GM21381 (cell line): Measurements from ENCODE around the gene RNF187.
"Not testable (repeated sequence)": the region's sequence is repeated elsewhere in the genome, so short reads cannot be mapped to it uniquely, and the experiment has no call there.

Source experiments
- ATAC-seq: cut with Tn5 transposase; IDR thresholded peaks from one replicate; pipeline ENCODE4 v1.9.1; 2021; ENCODE audit warnings: mild to moderate bottlenecking, moderate library complexity; ENCODE audit not compliant: unreplicated experiment

The RNF187 gene

DNA sequence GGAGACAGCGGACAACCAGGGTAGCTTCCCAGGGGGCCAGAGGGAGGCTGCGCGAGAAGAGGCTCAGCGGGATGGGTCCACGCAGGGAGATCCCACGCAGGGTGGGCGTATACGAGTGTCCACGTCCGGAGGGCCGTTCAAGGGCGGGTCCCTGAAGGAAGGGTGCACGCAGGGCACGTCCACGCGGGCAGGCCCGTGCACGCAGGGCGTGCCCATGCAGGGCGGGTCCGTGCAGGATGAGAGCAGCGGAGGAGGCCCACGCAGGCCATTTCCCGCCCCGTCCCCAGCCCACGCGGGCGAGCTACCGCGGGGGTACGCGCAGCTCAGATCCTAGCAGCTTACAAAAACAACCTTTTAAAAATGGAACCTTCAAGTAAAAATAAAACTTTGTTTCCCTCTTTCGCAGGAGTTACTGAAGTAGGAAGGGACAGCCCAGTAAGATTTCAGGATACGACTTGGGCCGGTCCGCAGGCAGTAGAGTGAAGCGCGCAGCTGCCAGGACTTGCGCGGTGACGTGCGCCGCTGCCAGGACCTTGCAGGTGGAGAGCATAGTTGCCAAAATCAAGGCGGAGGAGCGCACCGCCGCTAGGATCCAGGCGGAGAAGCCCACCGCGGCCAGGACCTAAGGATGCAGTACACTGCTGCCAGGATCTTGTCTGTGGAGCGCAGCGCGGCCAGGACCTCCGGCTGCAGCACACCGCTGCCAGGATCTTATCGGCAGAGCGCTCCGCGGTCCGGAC, 416 bp upstream of the RNF187 start:
- ATAC-seq = peak; percentile 57

DNA sequence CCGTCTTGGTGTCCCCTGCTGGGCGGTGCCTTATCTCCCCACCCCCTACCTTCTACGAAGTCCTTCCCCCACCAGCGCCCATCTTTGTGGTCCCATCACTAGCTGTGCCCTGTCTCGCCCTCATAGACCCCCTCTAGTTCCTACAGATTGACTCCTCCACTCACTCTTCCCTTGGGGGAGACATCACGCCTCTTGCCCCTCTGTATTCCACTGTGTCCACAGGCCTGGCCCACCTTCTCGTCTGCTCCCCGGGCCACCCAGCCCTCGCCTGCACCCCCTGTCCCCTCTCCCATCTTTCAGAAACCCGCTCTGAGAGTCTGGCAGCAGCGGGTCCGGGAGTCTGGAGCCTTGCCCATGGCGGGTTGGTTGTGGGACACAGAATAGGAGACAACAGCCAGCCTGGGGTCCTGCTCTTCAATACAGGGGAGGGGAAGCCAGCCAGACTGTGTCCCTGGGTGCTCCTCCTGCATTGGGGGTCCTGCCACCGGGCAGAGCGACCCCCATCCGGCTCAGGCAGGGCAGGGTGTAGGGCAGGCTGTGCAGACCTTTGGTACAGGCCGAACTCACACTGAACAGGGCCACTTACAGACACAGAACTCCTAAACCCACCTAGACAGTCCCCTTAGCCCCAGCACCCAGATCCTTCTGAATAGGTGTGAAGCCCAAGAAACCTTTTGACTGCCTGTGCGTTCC, 1.1 kb downstream of the RNF187 start:
- no peak for ATAC-seq

DNA sequence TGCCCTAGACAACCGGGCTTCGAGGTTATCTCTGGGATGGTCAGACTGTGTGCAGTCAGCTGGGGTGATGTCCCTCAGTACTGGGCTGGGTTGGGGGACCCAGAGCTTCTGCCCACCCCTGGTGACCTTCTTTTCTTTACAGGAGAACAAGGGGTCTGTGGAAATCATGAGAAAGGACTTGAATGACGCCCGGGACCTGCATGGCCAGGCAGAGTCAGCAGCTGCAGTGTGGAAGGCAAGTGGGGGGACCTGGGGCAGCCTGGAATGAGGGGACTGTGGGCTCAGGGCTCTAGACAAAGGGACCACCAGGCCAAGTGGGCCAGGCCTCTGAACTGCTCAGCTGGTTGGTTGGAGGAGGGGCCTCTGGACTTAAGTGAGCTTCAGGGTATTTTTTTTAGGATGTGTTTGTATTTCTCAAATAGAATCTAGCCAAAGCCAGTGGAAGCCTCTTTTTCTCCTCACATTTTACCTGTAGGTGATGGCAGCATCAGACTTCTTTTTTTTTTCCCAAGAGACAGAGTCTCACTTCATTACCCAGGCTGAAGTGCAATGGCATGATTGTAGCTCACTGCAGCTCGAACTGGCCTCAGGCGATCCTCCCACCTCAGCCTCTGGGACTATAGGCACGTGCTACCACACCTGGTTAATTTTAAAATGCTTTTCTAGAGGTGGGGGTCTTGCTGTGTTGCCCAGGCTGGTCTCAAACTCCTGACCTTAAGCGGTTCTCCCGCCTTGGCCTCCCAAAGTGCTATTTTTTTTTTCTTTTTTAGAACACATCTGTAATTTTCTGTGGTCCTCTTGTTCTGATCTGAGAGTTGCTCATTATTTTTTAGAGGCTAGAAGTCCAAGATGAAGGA, 1.9 kb downstream of the RNF187 start:
- ATAC-seq = no peak

DNA sequence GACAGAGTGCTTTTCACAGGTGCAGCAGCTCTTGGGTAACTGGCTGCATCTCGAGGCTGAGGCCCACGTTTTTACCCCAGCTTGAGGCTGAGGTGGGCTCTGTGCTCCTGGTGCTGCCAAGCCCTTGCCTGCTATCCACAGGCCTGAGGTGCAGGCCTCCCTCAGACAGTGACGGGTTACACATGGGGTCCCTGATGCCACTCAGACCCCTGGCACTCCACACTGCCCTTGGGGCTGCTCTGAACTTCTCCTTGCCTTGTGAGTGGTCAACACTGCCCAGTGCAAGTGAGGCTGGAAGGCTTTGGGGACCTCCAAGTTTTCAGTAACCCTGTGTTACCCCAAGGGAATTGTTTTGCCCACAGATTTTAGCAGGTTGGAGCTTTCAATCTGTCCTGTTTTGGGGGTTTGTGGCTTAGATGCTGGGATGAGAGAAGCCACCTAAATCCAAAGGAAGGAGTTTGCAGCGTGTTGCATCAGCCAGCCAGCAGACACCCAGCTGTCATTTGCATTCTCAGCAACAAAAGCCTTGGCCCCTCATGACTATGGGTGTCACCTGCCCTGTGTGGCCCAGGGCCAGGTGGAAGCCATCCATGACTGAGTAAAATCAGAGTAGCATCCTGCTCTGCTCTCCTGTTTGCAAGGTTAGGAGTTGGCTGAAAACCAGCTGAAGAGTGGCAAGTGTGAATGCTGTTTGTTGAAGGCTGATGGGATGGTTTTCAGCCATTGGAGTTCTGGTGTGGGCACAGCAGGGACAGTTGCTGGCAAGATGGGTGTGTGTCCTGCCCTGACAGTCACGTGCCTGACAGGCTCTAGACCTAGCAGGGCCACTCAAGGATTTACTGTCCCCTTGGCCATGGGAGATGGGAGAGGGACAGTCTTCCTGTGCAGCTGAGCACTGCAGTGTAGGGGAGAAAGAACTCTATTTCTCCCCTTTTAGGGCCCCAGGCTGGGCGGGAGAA, 3.2 kb downstream of the RNF187 start:
- ATAC-seq = no peak

DNA sequence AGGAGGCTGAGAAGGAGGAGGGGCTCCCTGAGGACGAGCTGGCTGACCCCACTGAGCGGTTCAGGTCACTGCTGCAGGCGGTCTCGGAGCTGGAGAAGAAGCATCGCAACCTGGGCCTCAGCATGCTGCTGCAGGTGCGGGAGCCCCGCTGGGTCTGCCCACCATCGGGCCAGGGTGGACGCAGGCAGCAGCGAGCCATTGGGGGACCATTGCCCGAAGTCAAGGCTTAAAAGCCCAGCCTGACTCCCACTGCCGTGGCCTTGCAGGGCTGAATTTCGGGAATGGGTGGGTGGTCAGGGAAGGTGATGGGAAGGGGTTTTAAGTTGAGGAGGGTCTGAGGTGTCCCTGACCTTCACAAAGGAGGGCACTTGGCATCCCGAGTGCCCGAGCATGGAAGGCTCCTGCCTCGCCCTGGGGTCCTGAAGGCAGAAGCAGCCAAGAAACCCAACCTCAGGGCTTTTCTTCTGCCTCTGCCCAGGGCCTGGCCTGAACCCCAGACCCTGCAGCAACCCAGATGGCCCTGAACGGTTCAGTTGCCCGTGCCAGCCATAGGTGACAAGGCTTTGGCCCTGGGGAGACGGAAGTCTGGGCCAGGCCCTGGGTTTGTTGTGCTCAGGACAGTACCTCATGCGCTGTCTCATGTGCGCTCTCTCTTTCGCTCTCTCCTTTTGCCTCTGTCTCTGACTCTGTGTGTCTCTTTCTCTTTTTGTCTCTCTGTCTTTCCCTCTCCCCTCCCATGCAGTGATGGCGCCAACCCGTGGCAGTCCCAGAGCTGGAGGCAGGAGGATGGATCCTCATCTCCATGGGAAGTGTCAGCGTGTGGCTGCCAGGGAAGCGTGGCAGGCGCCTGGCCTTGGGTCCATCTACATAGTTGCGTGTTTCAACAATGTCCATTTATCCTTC, 6.2 kb downstream of the RNF187 start:
- ATAC-seq = no peak

DNA sequence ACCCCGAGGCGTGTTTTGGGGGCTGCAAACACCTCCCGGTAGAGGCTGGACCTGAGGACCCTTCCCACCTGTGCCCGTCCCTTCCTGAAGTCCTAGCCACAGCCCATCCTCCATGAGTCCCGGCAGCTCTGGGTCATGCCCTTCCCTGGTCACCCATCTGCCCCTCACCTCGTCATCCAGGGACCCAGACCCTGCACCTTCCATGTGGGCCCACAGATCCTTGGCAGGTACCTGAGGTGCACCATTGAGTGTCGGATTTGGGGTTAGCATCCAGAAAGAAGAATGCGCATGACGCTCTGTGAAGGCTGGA, 6.8 kb downstream of the RNF187 start:
- ATAC-seq = no peak

DNA sequence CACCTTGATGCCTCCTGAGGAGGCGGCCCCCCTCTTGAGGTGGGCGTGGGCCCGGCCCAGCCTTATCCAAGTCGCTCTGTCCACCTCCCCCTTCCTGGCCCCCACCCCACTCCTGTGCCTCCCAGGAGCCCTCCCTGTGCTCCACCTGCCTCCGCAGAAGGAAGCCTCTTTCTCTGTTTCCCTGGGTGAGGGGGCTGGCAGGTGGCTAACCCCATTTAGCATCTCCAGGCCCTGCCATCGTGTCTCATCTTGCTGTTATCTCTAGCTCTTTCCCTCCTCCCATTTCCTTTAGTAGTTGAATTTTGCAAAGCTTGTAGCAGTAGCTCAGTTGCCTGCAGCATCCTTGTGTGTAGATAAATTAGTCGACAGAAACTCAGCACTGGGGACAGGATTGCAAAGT, 7.2 kb downstream of the RNF187 start:
- ATAC-seq = no peak

DNA sequence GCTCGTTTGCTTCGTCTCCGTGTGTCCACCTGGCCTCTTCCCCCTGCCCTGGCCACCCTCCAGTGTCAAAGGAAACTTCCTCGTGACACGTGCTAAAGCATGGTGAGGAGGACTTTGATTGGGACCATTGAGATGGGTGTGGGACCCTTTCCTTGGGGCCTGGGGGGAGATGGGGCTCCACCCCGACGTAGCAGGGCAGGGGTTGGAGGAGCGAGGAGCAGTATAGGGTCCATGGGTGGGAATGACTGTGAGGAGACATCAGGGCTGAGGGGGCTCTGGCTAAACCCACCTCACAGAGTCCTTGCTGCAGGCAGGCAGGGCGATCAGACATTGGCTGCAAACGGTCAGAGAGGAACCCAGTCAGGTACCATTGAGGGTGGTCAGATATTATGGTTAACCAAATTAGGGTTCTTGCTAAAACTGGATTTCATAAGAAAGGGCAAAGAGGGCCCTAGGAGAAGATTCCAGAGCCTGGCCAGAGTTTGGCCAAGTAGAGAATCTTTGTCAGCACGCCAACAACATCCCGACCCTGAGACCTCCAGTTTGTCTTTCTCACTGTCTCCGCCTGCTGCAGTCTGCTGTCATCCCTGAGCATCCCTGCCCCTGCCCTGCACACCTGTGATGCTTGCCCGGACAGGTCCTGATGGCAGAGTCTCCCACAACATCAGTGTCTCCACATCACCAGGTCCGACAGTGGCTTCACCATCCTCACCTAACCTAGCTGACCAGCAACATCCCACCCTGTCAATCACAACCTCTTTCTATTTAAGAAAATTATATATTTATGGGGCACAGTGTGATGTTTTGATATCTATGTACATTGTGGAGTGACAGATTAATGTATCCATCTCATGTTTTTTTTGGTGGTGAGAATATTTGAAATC, 8.0 kb downstream of the RNF187 start:
- ATAC-seq = no peak

DNA sequence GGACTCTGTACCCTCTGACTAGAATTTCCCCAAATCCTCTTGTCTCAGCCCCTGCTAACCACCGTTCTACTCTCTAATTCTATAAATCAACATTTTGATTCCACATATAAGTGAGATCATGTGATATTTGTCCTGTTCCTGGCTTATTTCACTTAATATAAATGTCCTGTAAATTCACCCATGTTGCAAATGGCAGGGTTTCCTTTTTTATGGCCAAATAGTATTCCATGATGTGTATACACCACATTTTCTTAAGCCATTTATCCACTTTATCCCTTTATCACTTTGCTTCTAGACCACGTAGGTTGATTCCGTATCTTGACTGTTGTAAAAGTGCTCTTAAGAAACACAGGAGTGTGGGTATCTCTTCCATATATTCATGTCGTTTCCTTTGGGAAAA, 8.9 kb downstream of the RNF187 start:
- ATAC-seq = no peak

DNA sequence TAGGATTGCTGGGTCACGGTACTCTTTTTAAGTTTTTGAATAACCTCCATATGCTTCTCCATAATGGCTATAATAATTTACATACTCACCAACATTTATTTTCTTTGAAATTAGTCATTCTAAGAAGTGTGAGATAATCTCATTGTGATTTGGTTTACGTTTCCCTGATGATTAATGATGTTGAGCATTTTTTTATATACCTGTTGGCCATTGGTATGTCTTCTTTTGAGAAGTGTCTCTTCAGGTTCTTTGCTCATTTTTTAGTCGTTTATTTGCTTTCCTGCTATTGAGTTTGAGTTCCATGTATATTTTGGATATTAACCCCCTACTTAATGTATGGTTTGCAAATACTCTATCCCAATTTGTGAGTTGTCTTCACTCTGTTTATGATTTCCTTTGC, 9.3 kb downstream of the RNF187 start:
- no peak for ATAC-seq

DNA sequence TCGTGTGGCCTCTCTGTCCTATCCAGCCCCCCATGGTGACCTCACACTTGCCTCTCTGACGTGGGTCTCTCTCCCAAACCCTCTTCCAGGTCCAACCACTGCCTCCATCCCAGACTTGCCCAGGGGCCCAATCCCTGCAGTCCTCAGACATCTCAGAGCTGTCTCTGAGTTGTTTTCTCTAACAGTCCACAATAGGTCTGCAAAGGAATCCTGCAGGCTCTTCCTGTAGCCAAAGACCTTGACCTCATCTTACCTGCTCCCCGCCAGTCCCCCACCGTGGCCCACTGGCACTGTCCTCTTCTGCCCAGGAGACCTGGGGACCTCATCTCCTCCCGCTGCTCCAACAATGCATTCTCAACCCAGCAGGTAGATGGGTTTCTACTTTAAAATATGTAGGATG, 10.0 kb downstream of the RNF187 start:
- no peak for ATAC-seq

DNA sequence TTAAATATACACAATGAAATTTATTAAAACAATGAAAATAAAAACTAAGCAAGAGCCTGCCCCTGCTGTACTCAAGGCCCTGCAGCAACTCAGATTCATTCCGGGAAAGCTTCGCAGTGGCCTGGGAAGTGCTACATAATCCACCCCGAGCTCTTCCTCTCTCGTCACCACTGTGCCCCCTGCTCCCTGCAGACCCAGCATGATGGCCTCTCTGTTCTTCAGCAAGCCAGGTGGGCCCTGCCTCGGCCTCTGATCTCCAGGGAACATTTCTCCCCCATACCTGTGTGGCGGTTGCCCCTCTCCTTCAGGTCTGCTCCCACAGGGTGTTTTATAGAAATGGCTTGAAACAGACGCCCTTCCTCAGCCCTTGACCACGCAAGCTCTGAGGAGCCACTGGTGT, 10.6 kb downstream of the RNF187 start:
- ATAC-seq = no peak

DNA sequence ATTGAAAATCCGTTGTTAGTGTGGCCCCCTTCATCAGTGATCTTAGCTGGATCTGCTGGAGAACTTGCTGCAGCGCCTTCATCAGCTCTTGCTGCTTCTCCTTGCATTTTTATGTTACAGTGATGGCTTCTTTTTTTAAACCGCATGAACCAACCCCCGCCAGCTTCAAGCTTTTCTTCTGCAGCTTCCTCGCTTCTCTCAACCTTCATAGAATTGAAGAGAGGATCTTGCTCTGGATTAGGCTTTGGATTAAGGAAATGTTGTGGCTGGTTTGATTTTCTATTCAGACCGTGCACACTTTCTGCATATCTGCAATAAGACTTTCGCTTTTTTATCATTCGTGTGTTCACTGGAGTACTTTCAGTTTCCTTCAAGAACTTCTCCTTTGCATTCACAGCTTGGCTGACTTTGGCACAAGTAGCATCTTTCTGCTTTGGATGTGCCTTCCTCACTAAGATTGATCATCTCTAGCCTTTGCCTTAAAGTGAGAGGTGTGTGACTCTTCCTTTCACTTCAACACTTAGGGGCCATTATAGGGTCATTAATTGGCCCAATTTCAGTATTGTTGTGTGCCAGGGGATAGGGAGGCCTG, 13.1 kb downstream of the RNF187 start:
- no peak for ATAC-seq

DNA sequence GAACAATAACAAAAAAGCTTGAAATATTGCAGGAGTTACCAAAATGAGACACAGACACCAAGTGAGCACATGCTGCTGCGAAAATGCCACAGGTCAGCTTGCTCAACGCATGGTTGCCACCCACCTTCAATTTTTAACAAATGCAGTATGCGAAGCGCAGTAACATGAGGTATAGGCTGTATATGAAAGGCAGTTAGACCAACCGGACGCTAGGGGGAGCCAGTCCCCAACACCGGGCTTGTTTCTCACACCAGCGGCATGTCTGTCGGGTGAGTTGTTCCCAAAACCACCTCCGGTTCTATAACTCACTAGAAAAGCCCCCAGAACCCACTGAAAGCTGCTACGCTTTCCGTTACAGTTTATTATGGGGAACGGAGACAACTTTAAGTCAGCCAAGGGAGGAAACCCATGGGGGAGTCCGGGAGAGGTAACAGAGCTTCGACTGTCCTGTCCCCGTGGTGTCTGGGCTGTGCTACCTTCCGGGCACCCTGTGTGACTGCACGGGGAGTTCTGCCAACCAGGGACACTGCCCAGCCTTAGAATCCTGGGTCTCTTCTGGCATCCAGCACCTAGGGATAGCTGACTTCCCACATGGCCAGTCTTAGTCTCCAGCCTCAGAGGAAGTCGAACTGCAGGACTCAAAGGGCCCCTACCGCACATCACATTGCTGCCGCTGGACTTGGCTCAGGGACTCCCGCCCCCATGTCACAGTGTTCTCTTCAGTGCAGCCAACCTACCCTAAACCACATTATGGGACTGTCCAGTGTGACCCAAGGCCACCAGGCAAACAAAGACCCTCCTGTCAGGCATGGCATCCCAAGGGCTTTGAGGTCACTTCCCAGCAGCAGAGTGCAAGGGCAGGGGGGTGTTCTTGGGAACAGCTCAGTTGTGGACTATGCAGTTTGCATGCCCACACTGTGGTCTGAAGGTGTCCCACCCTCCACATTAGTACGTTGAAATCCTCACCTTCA, 14.0 kb downstream of the RNF187 start:
- peak; percentile 95 for ATAC-seq

DNA sequence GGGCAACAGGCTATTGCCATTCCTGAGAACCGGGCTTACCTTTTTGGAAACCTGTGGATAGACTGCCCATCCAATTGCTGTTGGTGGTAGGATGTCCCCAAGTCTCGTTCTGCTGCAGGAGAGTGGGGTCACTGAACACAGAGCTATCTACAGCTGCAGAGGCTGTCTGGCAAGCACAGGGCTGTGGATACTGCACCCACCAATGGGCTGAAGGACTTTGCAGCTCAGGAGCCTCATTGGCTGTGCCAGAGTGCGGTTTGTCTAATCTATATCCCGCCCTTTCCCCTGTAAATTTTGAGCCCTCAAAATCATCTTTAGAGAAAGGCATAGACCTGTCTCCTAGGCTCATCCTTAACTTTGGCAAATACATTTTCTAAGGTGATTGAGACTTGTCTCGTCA, 15.3 kb downstream of the RNF187 start:
- no peak for ATAC-seq

DNA sequence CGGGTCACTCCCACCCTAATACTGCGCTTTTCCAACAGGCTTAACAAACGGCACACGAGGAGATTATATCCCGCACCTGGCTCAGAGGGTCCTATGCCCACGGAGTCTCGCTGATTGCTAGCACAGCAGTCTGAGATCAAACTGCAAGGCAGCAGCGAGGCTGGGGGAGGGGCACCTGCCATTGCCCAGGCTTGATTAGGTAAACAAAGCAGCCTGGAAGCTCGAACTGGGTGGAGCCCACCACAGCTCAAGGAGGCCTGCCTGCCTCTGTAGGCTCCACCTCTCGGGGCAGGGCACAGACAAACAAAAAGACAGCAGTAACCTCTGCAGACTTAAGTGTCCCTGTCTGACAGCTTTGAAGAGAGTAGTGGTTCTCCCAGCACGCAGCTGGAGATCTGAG, 18.8 kb downstream of the RNF187 start:
- not testable (repeated sequence) for ATAC-seq

DNA sequence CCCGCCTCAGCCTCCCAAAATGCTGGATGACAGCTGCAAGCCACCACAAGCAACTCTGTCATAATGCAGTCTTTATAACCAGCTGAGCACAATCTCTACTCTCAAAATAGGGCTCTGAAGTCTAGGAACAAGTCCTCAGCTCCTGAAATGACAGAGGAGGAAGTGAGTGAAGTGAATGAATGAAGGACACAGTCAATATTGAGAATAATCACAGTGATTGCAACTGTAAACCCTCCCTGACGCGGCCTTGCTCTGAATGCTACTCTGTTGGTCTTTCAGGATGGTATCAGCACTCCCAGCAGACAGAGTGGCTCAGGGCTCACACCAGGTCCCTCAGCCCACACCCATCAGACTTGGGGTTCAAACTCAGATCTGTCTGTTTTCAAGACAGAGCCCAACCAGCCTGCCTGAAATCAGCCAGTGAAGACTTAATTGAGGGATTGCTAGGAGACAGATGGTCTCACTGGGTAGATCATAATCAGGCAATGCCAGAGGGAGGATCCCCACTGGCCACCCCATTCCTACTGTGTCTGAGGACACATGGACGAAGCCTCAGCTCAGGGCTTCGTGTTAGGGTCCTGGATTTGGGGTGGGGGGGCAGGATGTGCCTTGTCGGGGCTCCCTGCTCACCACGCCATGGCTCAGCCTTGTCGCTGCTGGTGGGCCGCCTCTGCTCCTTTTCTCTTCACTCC, 20.9 kb downstream of the RNF187 start:
- no peak for ATAC-seq
